ENCODE measurements around the gene VCX3B.

VCX3B gene

DNA sequence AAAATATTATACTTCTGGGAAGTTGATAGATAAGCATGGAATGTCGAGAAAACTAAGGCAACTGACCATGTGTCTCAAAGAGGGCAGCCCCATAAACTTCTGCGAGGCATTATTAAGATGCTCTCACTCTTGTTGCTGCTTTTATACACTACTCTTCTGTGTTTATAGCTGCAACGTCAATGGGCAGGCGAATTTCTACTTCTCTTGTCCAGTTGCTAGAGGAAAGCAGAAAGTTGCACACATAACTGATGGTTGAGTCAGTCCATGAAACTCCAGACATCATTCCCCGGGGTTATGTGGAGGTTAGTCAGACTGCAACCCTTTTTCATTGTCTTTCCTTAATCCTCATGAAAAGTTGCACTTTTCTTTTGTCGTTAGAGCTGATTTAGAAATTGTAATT is 39.8 kb downstream of the VCX3B start:
- no peak for DNase-seq (ENCODE audit: low read depth)
- H3K4me3 ChIP-seq (ENCODE audit: low read depth, low read length): no peak overlapping the region
- TF ChIP-seq, protein P1, sequence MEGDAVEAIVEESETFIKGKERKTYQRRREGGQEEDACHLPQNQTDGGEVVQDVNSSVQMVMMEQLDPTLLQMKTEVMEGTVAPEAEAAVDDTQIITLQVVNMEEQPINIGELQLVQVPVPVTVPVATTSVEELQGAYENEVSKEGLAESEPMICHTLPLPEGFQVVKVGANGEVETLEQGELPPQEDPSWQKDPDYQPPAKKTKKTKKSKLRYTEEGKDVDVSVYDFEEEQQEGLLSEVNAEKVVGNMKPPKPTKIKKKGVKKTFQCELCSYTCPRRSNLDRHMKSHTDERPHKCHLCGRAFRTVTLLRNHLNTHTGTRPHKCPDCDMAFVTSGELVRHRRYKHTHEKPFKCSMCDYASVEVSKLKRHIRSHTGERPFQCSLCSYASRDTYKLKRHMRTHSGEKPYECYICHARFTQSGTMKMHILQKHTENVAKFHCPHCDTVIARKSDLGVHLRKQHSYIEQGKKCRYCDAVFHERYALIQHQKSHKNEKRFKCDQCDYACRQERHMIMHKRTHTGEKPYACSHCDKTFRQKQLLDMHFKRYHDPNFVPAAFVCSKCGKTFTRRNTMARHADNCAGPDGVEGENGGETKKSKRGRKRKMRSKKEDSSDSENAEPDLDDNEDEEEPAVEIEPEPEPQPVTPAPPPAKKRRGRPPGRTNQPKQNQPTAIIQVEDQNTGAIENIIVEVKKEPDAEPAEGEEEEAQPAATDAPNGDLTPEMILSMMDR (IDR thresholded peaks at IDR 0.05; ENCODE audit: control insufficient read depth, extremely low read depth, insufficient read depth): no peak
